Gastrocnemius medialis (tissue), 4 donors: ENCODE measurements around the gene ITGB5.

Experiments used
- CTCF ChIP-seq, 5 experiments: fragments of 450-650 bp in 3 of 5; fragments of 200-600 bp in 2 of 5; sonication (generic) in 2 of 5; IDR thresholded peaks in 4 of 5; conservative IDR thresholded peaks in 1 of 5; 1 replicate in 4 of 5; 2 replicates in 1 of 5; pipeline ENCODE4 v1.5.1; 2016 to 2019; ENCODE audit warnings: antibody characterized with exemption in 5 of 5, mild to moderate bottlenecking in 3 of 5, moderate library complexity in 3 of 5
- POLR2A ChIP-seq, 2 donors: fragments of 450-650 bp; IDR thresholded peaks; one replicate each; pipeline ENCODE4 v1.6.1; 2017; ENCODE audit warnings: antibody characterized with exemption in 2 of 2, mild to moderate bottlenecking in 2 of 2, moderate library complexity in 2 of 2

- no peak for TF ChIP-seq CTCF (IDR thresholded peaks at IDR 0.05 in 4 of 5, conservative IDR thresholded peaks at IDR 0.05 in 1 of 5)
- no peak for TF ChIP-seq POLR2A (IDR thresholded peaks at IDR 0.05)
Observed at GRCh38 chr3:124762661-124763011, 124.5 kb downstream of the ITGB5 start.
